HG03097 (cell line): ENCODE data around the gene TYMP.

Experiments used
- ATAC-seq: cut with Tn5 transposase; IDR thresholded peaks from one replicate; pipeline ENCODE4 v1.9.1; 2021; ENCODE audit not compliant: unreplicated experiment, low FRiP score

Gene TYMP, protein sequence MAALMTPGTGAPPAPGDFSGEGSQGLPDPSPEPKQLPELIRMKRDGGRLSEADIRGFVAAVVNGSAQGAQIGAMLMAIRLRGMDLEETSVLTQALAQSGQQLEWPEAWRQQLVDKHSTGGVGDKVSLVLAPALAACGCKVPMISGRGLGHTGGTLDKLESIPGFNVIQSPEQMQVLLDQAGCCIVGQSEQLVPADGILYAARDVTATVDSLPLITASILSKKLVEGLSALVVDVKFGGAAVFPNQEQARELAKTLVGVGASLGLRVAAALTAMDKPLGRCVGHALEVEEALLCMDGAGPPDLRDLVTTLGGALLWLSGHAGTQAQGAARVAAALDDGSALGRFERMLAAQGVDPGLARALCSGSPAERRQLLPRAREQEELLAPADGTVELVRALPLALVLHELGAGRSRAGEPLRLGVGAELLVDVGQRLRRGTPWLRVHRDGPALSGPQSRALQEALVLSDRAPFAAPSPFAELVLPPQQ

DNA sequence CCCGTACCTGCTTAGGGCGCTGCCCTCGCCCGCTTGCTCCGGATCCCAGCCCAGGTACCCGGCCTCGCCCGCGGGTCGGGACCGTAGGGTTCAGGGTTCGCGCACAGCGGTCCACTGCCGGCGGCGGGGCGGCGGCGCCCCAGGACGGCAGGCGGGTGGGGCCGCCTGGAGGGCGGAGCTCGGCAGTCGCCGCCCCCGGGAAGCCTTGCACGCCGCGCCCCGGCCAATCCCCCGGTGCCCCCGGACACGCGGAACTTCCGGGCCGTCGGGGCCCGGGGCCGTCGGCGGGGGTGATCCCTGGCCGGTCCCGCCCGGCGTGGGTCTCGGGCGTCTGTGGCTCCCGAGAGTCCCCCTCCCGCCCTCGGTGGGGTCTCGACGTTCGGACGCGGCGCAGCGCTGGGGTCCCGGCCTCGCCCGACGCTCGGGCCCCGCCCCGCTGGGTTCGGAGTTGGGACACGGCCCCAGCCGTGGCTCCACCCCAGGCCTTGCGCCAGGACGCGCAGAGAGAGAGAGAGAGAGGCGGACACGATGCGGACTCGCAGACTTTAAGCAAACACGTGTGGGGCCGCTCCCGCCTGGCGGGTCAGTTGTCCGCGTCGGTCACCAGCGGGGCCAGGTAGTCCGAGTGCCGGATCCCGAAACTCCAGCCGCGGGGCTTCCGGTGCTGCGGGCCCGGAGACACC is at the start of gene TYMP:
TSS of gene TYMP (minus strand) at position 116 of the 683 bp plus-strand sequence. CDS start 303 bp downstream, outside the sequence.
- ATAC-seq = no peak

DNA sequence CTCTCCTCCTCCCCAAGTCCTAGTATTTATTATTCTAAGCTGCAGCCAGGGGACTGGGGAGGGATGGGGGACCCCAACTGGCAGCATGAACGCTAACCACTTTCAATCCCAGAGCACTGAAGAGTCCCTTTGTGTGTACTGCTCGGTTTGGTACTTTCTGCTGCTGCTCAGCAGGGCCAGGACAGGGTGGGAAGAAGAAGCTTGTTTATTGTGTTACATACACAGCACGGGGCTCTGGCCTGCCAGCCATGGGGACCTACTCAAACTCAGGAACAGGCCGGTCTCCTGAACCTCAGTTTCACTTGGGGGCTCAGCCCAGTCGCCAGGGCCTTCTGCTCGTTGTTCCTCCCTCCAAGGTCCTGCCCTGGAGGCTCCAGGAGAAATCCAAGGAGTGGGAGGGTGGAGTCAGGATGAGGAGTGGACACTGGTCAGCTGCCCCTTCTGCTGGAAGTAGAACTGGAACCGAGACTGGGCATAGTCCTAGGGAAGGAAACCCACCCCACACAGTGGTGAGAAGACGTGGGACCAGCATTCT is 49.0 kb upstream of the TYMP start:
- ATAC-seq = no peak

DNA sequence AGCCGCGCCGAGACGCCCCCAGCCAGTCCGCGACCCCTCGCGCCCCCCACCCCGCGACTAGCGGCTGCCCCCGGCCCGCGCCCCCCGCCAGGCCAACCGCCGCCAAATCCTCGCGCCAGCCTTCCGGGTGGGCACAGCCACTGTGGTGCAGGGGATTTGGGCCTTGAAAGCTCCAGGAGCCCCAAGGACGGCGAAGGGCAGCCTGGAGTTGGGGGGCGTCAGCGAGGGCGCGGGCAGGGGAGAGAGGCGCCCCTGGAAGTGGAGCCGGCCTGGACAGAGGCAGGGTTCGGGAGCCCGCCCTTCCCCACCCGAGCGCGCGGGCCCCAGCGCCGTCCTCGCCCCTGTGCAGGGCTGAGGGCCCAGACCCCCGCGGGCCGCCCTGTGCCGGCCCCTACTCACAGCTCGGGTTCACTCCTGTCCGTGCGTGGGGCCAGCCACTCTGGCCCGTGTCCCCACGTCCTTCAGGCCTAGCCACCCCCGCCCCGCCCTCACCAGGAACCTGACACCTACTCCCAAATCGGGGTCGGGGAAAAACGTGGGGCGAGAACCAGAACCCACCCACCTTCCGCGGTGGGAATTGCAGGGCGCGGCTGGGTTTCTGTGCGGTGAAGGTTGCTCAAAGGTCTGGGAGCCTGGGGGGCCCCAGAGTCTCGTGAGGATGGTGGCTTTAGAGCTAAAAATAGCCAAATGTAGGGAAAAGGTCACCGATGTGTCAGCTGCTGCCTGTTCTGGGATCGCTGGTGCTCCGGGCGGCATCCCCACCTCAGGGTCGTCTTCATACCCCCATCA is 48.4 kb upstream of the TYMP start, which contains the start of gene CPT1B:
TSS of gene CPT1B (minus strand) at position 441 of the 789 bp plus-strand sequence. CDS start 512 bp downstream, outside the sequence.
- ATAC-seq = no peak

DNA sequence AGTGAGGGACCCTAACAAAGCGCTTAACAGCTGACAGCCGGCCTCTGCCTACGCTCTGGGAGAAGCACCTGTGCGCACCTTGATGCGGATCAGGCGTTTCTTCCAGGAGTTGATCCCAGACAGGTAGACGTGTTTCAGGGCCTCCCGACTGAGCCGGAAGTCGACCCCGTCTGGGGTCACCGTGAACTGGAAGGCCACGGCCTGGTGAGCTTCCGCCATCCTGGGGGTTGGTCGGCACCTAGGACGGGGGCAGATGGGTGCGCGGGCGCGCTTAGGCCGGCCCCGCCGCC is 47.8 kb upstream of the TYMP start:
- ATAC-seq = no peak

DNA sequence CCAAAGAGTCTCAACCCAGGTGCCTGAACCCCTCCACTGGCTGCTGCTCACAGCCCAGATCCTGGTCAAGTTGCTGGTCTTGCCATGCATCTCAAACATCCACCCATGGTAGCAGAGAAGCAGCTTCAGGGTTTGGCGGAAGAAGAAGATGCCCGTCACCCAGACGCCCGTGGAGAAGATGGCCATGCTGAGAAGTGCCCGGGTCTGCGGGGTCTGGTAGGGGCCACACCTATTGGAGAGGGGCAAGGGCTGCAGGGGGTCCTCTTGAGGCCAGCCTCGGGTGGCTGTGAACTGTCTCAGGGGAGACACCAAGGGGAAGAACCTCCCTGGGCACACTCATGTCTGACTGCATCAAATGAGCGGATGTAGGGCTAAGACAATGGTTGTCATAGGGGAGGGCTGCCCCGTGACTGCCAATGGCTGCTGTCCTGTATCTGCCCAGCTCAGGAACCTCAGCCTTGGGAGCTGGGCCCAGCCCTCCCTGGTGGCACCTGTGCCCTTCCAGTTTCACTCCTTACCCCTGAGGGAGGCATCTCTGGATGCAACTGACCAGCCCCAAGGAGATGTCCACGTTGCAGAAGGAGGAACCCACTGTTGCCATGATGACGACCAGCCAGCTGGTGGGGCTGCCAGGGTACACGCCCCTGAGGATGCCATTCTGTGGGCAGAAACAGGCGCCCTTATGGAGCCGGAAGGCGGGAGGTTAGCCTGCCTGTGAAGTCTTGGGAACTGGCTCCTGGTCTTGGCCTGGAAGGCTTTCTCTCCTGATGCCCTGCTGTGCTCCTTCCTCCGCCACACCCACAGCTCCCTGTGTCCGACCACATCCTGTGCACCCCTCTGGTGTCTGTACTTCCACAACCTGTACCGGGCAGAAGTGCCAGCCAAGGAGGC is 47.2 kb upstream of the TYMP start:
- ATAC-seq = no peak

DNA sequence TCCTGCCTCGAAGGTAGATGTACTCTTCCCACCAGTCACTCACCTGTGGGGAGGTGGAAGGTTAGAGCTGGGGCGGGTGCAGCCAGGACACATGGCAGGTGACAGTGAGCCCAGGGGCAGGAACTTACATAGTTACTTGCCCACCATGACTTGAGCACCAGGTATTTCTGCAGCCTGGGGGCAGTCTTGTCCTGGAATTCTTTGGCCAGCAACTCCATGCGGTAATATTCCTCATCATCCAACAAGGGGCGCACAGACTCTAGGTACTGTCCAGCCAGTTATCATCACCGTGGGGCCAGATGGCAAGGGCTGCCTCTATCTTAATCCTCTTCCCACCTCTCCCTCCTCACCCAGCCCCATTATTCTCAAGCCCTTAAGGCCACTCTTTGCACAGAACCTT is 46.3 kb upstream of the TYMP start:
- ATAC-seq = no peak

DNA sequence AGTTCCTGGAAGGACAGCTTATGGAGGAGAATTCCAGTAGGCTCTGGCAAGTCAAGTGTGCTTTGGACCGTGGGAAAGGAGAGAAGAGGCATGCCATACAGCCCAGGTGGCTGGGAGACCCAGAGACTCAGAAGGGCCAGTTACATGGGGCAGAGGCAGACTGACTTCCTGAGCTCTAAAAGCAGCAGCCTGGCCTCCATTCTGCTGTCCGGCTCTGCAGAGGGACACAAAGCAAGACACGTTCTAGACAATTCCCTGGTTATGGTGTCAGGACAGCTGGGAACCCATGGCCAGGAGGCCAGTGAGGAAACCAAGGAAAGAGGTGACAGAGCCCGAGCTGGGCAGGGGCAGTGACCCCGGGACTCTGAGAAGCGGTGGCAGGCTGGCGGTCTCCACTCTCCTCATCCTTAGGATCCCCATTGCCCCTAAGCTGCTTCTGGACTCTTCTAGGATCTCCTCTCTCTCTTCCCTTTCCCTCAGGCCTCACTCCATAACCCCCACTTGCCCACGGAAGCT is 45.7 kb upstream of the TYMP start:
- ATAC-seq = no peak

DNA sequence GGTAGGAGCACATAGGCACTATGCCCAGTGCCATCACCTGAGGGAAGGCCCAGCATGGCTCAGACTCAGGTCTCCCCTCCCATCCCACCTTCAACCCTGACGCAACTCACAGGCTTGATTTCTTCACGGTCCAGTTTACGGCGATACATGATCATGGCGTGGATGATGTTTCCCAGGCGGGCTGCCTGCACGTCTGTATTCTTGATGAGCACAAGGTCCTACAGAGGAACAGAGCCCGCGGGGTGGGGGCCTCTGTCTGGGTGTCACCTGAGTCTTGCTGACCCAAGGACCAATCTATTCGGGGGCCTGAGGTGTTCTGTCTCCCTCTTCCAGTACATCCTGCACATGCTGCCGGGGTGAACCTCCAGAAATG is 44.6 kb upstream of the TYMP start:
- ATAC-seq = no peak

DNA sequence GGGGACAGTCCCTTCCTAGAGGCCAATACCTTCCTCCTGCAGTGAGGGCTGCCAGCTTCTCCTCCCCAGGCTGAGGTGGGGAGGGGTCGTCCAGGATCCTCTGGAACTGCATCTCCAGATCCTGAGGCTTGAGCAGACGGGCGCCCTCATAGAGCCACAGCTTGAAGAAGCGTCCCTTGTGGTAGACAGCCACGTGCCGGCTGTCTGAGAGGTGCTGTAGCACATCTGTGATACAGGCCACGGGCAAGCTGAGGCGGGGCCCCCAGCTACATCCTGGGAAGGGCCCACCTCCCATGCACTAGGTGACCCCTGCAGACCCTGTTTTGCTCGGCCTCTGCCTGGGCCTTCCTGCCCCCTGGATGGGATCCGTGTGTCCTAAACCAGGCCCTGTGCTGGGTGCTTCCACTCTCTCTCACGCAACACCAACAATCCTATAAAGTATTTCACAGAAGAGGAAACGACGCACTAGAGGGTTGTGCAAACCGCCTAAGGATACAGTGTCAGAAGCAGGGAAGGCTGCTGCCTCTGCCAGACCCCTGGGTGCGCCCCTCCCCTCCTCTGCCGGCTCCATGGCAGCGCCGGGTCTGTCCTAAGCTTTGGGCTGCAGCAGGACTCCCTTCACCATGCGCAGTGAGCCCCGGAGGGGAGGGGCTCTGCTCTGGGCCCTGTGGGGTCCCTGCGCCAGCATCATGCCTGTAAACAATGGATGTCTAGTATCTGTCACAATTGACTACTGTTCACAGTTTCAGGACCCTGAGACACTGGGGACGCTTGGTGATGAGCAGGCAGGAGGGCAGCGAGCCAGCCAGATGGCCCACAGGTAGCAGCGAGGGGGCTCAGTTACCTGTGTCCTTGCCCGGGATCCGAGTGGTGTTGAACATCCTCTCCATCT is 43.9 kb upstream of the TYMP start:
- ATAC-seq = no peak

DNA sequence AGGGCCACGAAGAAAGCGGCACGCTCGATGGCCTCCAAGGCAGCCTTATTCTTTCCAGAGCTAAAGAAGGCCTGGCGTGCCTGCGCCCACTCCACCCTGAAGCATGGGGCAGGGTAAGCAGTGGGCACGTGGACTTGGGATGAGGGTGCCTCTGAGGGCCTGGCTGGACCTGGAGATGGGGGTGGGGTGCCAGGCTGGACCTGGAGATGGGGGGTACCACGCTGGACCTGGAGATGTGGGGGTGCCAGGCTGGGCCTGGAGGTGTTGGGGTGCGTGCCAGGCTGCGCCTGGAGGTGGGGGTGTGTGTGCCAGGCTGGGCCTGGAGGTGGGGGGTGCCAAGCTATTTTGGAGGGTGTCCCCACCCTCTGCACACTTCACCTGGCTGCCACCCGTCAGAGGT is 43.2 kb upstream of the TYMP start:
- no peak for ATAC-seq

DNA sequence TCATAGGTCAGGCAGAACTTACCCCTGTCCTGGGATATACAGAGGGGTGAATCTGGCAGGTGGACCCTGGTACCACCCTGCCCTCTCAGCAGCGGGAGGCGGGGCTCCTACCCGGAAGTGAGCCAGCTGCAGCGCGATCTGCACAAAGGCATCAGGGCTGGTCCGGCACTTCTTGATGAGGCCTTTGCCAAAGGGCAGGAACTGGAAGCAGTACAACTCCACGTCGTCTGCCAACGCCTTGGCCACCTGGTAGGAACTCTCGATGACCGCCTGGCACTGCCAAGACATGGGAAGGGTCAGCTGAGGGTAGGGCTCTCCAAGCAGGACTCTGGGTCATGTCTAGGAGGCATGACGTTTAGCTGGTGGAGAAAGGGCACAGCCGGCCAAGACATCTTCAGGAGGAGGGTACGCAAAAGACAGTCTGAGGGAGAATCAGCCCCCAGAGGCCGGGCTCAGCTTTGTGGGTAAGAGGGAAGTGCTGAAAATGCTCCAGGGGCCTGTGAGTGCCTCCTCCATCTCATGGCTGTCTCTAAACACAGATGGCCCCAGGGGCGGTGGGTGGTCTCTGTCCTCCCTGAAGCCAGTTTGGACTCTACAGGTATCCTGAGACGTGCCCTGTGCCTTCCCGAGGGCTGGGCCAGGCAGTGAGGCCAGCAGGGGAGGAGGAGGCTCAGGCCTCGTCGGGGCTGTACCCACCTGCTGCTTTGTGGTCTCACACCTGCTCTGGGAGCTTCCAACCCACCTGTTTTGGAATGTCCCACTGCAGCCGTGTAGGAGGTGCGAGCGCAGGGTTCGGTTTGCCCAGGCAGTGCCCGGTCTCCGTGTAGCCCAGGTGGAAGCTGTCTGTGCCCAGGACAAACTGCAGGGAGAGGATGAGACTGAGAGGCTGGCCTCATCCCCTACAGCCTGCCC is 41.7 kb upstream of the TYMP start:
- ATAC-seq = no peak

DNA sequence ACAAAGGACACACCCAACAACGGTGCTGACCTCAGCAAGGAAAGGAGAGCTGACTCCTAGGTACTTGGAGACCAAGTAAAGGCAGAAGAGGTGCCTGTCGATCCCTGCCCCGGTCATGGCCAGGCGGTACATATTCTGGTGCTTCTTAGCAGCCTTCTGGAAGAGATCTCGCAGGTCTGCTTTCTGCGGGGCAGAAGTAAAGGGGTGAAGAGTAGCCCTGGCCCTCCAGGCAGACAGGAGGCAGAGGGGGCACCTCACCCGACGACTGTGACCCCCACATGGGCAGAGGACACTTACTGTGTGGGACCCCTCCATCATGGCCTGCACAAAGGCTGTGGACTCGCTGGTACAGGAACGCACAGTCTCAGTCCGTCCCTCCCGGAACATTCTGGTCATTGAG is 41.0 kb upstream of the TYMP start:
- ATAC-seq = no peak

DNA sequence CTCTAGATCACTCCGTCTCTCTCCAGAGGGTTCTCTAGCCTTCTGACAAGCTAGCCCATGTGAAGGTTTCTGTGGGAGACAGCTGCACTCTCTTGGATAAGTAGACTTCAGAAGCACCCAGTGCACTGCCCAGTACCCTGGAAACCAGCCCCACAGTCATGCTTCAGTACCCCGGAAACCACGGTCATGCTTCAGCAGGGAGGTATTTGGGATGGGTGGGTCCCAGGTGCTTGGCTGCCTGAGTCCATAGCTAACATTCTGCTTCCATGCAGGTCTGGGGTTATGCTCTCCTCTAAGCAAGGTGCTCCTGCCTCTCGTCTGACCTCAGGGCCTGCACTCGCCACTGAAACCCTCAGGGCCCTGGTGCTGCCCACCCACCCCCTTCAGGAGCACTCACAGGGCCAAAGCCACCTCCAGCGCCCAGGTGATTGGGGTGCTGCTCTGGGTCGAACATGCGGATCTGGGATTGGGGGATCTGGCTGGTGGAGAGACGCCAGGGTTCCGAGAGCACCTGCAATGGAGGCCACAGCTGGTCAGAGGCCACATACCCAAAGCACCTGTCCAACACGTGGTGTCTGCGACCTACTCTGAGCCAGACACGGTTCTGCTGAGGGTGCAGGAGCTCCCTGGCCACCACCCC is 40.2 kb upstream of the TYMP start:
- no peak for ATAC-seq

DNA sequence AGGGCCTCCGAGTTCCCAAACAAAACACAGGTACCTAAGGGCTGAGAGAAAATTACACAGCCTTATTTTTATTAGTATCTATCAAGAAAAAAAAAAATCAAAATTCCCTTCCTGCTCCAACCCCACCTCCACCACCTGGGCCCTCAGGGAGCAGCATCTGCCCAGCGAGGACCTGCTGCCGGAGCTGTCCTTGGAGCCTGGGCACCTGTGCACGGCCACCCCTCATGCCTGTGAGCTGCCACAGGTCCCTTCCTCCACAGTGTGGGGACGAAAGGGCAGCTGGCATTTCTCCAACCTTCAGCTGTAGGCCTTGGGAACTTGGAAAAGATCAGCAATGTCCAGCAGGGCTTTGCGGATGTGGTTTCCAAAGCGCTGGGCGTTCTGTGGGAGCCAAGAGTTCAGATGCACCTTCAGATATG is 39.2 kb upstream of the TYMP start:
- no peak for ATAC-seq

DNA sequence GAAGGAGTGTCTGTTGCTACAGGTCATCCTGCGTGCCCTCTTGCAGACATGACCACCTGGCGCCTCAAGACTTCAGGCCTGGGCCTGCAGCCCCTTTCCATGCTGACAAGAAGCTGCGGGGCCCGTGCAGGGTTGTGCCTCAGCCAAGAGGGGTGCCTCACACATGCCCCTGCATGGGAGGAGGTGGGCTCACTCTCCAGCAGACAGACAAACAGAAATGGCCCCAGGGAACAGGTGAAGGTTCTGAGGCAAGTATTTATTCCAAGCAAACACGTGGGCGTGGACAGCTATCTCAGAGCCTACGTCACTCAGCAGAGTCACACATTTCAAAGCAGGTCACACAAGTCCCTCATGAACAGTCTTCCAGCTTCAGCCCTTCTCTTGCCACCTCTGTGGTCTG is 38.8 kb upstream of the TYMP start:
- ATAC-seq = no peak

DNA sequence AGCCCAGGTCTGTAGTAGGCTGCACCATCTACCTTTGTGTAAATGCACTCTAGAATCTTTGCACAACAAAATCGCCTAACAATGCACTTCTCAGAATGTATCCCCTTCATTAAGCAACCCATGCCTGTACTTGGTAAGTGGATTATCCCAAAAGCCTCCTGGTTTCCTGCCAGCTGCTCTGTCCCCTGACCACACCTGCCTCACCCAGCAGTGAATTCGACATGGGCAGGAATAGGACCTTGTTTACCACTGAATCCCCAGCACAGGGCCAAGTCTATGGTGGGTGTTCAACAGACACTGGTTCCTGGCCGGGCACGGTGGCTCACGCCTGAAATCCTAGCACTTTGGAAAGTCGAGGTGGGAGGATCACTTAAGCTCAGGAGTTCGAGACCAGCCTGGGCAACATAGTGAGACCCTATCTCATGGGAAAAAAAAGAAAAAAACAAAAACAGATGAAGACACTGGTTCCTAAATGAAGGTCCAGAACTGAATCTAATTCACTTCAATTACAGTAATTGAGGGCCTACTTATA is 38.0 kb upstream of the TYMP start:
- ATAC-seq = no peak

DNA sequence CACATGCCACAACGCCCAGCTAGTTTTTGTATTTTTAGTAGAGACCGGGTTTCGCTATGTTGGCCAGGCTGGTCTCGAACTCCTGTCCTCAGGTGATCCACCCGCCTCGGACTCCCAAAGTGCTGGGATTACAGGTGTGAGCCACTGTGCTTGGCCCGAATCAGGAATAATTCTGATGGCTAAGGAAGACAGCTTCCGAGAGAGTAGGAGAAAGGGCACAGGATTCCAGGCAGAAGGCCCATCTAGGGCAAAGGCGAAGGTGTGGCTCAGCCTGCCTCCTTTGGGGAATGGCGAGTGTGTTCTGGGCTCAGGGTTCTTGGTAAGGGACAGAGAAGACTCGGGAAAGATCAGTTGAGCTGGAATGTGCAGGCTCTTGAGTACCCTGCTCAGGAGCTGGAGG is 34.5 kb upstream of the TYMP start:
- ATAC-seq = no peak
